ACC112 (cell line): ENCODE results near the gene HPS1.

ENCODE experiments used
- H2AFZ ChIP-seq: fragments of 200-600 bp; sonication (generic); one replicate; pipeline ENCODE4 v1.6.0; 2017; ENCODE audit warnings: antibody characterized with exemption, low read length; ENCODE audit not compliant: unreplicated experiment
- H3K27ac ChIP-seq: fragments of 200-600 bp; sonication (generic); 2 replicates; pipeline ENCODE4 v1.5.1; 2014; ENCODE audit warnings: low read depth, mild to moderate bottlenecking, antibody characterized with exemption, low read length, moderate library complexity
- H3K27me3 ChIP-seq: fragments of 200-600 bp; sonication (generic); 2 replicates; pipeline ENCODE4 v1.6.1; 2014; ENCODE audit warnings: mild to moderate bottlenecking, antibody characterized with exemption, low read length, moderate library complexity, mixed read lengths; ENCODE audit not compliant: insufficient read depth
- H3K36me3 ChIP-seq: fragments of 200-600 bp; sonication (generic); 2 replicates; pipeline ENCODE4 v1.6.1; 2016; ENCODE audit warnings: mild to moderate bottlenecking, antibody characterized with exemption, low read length, moderate library complexity, mixed read lengths; ENCODE audit not compliant: insufficient read depth
- H3K4me1 ChIP-seq: fragments of 200-600 bp; sonication (generic); one replicate; pipeline ENCODE4 v1.6.1; 2016; ENCODE audit warnings: low read length, mixed read lengths; ENCODE audit not compliant: insufficient read depth, unreplicated experiment, control insufficient read depth
- H3K4me3 ChIP-seq: fragments of 200-600 bp; sonication (generic); 2 replicates; pipeline ENCODE4 v1.5.1; 2014; ENCODE audit warnings: mild to moderate bottlenecking, low read depth, low read length
- H3K79me2 ChIP-seq: fragments of 200-600 bp; sonication (generic); one replicate; pipeline ENCODE4 v1.6.0; 2016; ENCODE audit warnings: low read length; ENCODE audit not compliant: control insufficient read depth, unreplicated experiment, insufficient read depth

Gene HPS1

GRCh38 chr10:98419469-98420261 is 27.1 kb downstream of the HPS1 start:
- H3K4me3 ChIP-seq: no peak overlapping the region
- H3K27ac ChIP-seq: no peak overlapping the region
- no peaks in the 10 kb centered on the region for H3K36me3 ChIP-seq
- peaks cover 6% of the 10 kb centered on the region for H3K4me1 ChIP-seq
- no peak overlapping the region for H2AFZ ChIP-seq
- H3K27me3 ChIP-seq: no peaks in the 10 kb centered on the region
- peaks cover under 1% of the 10 kb centered on the region for H3K79me2 ChIP-seq

DNA sequence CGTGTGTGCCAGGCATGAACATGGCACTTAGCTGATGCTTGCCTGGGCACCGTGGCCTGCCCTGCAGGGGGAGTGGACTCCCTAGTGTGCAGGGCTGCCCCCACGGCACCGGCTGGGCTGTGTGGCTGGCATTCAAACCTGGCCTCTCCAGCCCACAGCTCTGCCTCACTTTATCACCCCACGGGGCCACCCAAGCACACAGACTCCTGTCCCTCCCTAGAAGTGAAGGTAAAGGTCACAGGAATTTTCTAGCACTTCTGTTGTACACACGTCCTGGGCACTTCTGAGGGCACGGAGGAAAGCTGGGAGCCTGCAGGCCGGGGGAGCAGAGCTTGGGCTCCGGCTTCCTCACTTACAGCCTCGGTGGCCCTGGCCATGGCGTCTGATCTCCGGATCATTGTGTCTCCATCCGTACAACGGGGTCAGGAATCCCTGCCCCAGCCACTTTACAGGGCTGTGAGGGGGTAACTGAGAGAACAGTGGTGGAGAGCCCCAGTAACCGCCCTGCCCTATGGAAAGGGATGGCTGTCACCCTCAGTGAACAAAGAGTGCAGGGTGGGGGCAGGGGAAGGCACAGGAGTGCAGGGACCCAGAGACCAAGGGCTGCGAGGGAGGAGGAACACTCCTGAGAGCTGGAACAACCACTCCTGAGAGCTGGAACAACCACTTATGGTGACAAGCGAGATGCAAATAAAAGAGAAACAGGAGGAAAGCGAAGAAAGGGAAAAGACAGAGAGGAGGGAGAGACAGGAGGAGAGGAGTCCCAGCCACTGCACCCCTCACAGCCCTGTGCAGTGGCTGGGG is 27.9 kb downstream of the HPS1 start:
- Histone ChIP-seq H2AFZ (no peak overlapping the region), H3K4me3 (no peak overlapping the region), H3K36me3 (no peaks in the 10 kb centered on the region), H3K79me2 (peaks cover 7% of the 10 kb centered on the region), H3K27ac (no peak overlapping the region), H3K27me3 (no peaks in the 10 kb centered on the region), H3K4me1 (peaks cover 12% of the 10 kb centered on the region)

GRCh38 chr10:98417973-98418664 is 28.6 kb downstream of the HPS1 start:
- Histone ChIP-seq H3K27me3 (no peaks in the 10 kb centered on the region), H3K4me1 (peaks cover 12% of the 10 kb centered on the region), H3K4me3 (no peak overlapping the region), H3K27ac (no peak overlapping the region), H3K36me3 (no peaks in the 10 kb centered on the region), H3K79me2 (peaks cover 8% of the 10 kb centered on the region), H2AFZ (no peak overlapping the region)

GRCh38 chr10:98417481-98417959 is 29.2 kb downstream of the HPS1 start:
- Histone ChIP-seq H3K36me3 (no peaks in the 10 kb centered on the region), H2AFZ (no peak overlapping the region), H3K27ac (no peak overlapping the region)

GRCh38 chr10:98416606-98417388 is 29.9 kb downstream of the HPS1 start:
- no peak overlapping the region for H3K4me3 ChIP-seq

More at GRCh38 chr10:98417481-98417959, 29.2 kb downstream of the HPS1 start:
- H3K4me3 ChIP-seq: no peak overlapping the region
- H3K27me3 ChIP-seq: no peaks in the 10 kb centered on the region
- peaks cover 12% of the 10 kb centered on the region for H3K4me1 ChIP-seq
- peaks cover 10% of the 10 kb centered on the region for H3K79me2 ChIP-seq

GRCh38 chr10:98415731-98416119 is 31.0 kb downstream of the HPS1 start:
- no peaks in the 10 kb centered on the region for H3K27me3 ChIP-seq
- no peaks in the 10 kb centered on the region for H3K36me3 ChIP-seq
- peaks cover 12% of the 10 kb centered on the region for H3K4me1 ChIP-seq
- H3K27ac ChIP-seq: no peak overlapping the region
- peaks cover 10% of the 10 kb centered on the region for H3K79me2 ChIP-seq
- H3K4me3 ChIP-seq: no peak overlapping the region
- no peak overlapping the region for H2AFZ ChIP-seq

More at GRCh38 chr10:98416606-98417388, 29.9 kb downstream of the HPS1 start:
- Histone ChIP-seq H3K4me1 (peaks cover 12% of the 10 kb centered on the region), H2AFZ (no peak overlapping the region), H3K79me2 (peaks cover 10% of the 10 kb centered on the region), H3K36me3 (no peaks in the 10 kb centered on the region), H3K27ac (no peak overlapping the region), H3K27me3 (no peaks in the 10 kb centered on the region)

DNA sequence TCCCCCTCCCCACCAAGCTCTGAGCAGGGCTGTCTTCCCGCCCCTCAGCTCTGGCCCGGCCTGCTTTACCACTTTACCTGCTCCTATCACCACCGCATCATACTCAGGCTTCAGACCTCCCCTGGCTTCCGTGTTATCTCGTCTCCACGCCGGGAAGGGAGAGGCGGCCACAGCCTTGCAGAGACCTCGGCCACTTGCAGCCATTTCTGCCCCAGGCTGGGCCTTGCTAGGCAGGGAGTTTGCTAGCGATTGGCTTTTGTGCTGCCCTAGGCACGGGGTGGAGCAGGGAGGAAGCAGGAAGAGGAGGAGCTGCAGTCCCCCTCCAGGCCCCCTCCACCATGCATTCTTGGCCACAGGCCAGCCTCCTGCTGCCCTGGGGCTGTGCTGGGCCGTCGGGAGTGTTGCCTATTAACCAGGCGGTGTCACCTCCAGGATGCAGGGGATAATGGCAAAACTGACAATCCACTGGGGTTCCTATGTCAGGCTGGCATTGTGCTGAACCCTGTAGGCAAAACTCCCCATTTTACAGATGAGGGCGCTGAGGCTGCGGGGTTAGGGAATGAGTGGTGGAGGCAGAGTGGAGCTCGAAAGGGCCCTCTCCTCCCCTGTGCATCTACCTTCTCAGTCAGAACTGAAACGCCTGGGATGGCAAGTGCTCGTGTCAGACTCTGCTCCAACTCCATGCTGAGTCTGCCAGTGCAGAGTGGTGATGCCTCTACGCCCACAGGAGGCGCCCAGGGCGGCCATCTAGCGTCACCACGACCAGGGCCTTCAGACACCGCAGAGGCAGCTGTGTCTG is 31.6 kb downstream of the HPS1 start, which contains the start of gene PYROXD2:
Gene PYROXD2, minus strand, starts transcription at position 251 of the 799 bp plus-strand sequence. Its CDS starts 47 bp downstream, at position 204.
- peak within 1 kb of the TSS; percentile 18 for H2AFZ ChIP-seq
- peaks cover 10% of the 10 kb centered on the region for H3K79me2 ChIP-seq
- peaks cover 12% of the 10 kb centered on the region for H3K4me1 ChIP-seq
- H3K27me3 ChIP-seq: no peaks in the 10 kb centered on the region
- H3K36me3 ChIP-seq: no peaks in the 10 kb centered on the region
- H3K4me3 ChIP-seq: peak within 1 kb of the TSS; percentile 80
- H3K27ac ChIP-seq: no peak within 1 kb of the TSS

- H2AFZ ChIP-seq: peak overlapping the region; percentile 18
- no peak overlapping the region for H3K27ac ChIP-seq
- peak overlapping the region; percentile 80 for H3K4me3 ChIP-seq
- no peaks in the 10 kb centered on the region for H3K27me3 ChIP-seq
- H3K4me1 ChIP-seq: peaks cover 12% of the 10 kb centered on the region
- H3K79me2 ChIP-seq: peaks cover 10% of the 10 kb centered on the region
- no peaks in the 10 kb centered on the region for H3K36me3 ChIP-seq
These were observed 32.2 kb downstream of the HPS1 start for GRCh38 chr10:98414578-98414931.

- Histone ChIP-seq H2AFZ (no peak overlapping the region), H3K4me3 (no peak overlapping the region), H3K27me3 (no peaks in the 10 kb centered on the region), H3K27ac (no peak overlapping the region), H3K36me3 (no peaks in the 10 kb centered on the region), H3K79me2 (peaks cover 10% of the 10 kb centered on the region), H3K4me1 (peaks cover 12% of the 10 kb centered on the region)
These were observed 35.0 kb downstream of the HPS1 start for GRCh38 chr10:98411768-98412167.
